Skin of body (tissue), 2 donors: ENCODE measurements around the gene OR6V1. TPM values are rescaled to one million over a fixed set of nuclear protein-coding genes. Genes with fewer than 3 reads are reported as not detected.
A peak's percentile ranks its signal among the peaks of the same experiment; 100 is the strongest.
"Not testable (repeated sequence)": the region's sequence is repeated elsewhere in the genome, so short reads cannot be mapped to it uniquely, and the experiment has no call there.

Experiments used
- DNase-seq: peaks from one replicate; lab custom pipeline; 2025; lab: John Stamatoyannopoulos, UW
- total RNA-seq: library from RNA; depleted of rRNA; stranded (reverse); fragments of >200 nt; gene quantifications from one replicate; pipeline ENCODE4 v1.2.3, GENCODE V29; 2014

OR6V1 gene
- total RNA-seq, 1 donor from 2014 or later, result not detected

DNA sequence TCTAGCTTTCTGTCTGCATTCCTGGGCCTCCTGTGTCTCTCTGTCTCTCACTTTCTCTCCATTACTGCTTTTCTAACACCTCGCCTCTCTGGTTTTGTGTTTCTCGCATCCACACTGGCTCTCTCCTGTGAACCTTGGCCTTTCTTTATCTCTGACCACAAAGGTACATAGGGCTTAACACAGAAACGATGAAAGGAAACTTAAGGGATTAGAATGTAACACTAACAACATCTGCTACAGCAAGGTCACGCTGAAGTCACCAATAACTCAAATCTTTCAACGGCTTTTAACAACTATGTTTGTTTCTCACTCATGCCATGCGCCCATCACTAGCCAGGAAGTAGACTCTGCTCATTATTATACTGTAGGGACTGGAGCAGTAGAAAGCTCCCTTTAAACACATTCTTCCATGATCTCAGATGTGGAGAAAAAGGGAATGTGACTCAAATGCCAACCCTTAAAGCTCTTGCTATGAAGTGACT lies 9.3 kb upstream of the OR6V1 start:
- DNase-seq, result peak; percentile 4

- DNase-seq, result no peak
These were observed 8.8 kb upstream of the OR6V1 start for GRCh38 chr7:143043391-143043790.

- DNase-seq, result peak; percentile 7
These were observed 5.7 kb upstream of the OR6V1 start for GRCh38 chr7:143046426-143046851.

GRCh38 chr7:143047326-143047725 lies 4.8 kb upstream of the OR6V1 start:
- DNase-seq, result no peak

- DNase-seq, result no peak
These were observed 3.3 kb upstream of the OR6V1 start for GRCh38 chr7:143048827-143049226.

GRCh38 chr7:143049362-143049761 lies 2.8 kb upstream of the OR6V1 start:
- DNase-seq, result peak; percentile 37

- DNase-seq, result no peak
These were observed 1.2 kb upstream of the OR6V1 start for GRCh38 chr7:143050931-143051330.

- DNase-seq, result no peak
These were observed 2.5 kb downstream of the OR6V1 start for GRCh38 chr7:143054621-143055020.

- no peak for DNase-seq
These were observed 3.6 kb downstream of the OR6V1 start for GRCh38 chr7:143055754-143056153.

DNA sequence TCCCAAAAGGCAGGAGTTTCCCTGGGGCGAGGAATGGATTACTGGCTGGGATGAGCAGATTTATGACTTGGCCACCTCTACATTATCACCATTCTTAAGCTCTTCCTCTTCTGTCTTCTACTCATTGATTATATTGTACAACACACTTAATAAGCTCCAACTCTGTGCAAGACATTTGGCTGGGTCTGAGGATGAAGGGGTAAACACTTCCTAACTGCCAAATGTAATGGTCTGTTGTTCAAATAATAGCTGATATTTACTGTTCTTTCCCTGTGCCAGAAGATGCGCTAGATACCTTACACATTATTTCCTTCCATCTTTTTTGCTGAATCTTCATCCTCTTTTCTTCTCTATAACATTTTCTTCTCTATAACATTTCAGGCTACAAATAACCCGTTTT lies 11.6 kb downstream of the OR6V1 start:
- no peak for DNase-seq

GRCh38 chr7:143068446-143068845 lies 16.3 kb downstream of the OR6V1 start:
- no peak for DNase-seq

GRCh38 chr7:143069912-143070500 lies 17.9 kb downstream of the OR6V1 start:
- DNase-seq, result no peak

DNA sequence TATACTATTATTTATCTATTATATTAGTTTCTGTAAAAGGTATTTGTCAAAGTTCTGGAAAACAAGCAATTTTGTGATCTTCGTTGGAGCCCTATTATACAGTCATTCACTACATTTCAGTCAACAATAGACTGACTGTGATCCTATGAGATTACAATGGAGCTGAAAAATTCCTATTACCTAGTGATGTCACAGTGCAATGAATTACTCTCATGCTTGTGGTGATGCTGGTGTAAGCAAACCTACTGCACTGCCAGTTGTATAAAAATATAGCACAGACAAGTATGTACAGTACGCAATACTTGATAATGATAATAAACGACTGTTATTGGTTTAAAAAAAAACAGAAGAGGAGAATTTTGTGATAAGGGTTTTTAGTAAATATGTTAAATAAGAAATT lies 21.4 kb downstream of the OR6V1 start:
- no peak for DNase-seq

DNA sequence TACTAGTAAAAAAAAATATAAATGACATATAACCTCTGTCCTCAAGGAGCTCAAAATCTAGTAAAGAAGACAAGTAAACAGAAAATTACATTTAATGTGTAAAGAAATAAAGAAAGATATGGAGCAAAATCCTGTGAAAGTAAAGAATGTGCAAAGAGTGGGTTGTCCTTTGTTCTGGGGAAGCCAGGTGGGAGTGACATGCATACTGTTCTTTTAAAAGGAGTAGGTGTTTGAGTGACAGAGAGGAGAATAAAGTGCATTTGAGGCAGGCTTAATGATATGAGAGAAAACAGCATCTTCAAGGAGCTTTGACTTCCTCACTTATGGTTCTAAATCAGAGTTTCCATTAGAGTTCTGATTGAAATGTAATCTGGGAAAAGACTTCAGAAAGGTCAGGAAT lies 22.0 kb downstream of the OR6V1 start:
- DNase-seq, result no peak

- no peak for DNase-seq
These were observed 33.0 kb downstream of the OR6V1 start for GRCh38 chr7:143085109-143085508.

DNA sequence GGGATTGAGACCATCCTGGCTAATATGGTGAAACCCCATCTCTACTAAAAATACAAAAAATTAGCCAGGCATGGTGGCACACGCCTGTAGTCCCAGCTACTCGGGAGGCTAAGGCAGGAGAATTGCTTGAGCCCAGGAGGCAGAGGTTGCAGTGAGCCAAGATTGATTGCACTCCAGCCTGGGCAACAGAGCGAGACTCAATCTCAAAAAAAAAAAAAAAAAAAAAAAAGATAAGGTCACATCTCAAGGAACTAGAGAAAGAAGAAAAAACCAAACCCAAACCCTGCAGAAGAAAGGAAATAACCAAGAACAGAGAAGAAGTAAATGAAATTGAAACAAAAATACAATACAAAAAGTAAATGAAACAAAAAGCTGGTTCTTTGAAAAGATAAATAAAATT lies 33.5 kb downstream of the OR6V1 start:
- DNase-seq, result not testable (repeated sequence)

- not testable (repeated sequence) for DNase-seq
These were observed 36.5 kb downstream of the OR6V1 start for GRCh38 chr7:143088549-143089231.

GRCh38 chr7:143096146-143096545 lies 44.0 kb downstream of the OR6V1 start:
- DNase-seq, result no peak

- DNase-seq, result not testable (repeated sequence)
These were observed 47.4 kb downstream of the OR6V1 start for GRCh38 chr7:143099579-143099978.
